HG03108 (cell line): ENCODE data around the gene ABCC4.

Experiments used
- ATAC-seq: cut with Tn5 transposase; IDR thresholded peaks from one replicate; pipeline ENCODE4 v1.9.1; 2021; ENCODE audit warnings: moderate library complexity; ENCODE audit not compliant: unreplicated experiment

The ABCC4 gene

GRCh38 chr13:95233026-95233635, 68.1 kb downstream of the ABCC4 start:
- ATAC-seq: no peak

GRCh38 chr13:95231393-95231792, 69.9 kb downstream of the ABCC4 start:
- ATAC-seq: no peak

- ATAC-seq: no peak
These were observed 71.4 kb downstream of the ABCC4 start for GRCh38 chr13:95229855-95230254.

GRCh38 chr13:95228130-95228529, 73.1 kb downstream of the ABCC4 start:
- ATAC-seq: no peak

- ATAC-seq: peak; percentile 89
These were observed 74.1 kb downstream of the ABCC4 start for GRCh38 chr13:95226932-95227695.

- ATAC-seq: no peak
These were observed 74.8 kb downstream of the ABCC4 start for GRCh38 chr13:95226476-95226875.

- ATAC-seq: no peak
These were observed 75.2 kb downstream of the ABCC4 start for GRCh38 chr13:95226050-95226449.

- ATAC-seq: no peak
These were observed 77.2 kb downstream of the ABCC4 start for GRCh38 chr13:95224064-95224463.

GRCh38 chr13:95222733-95223018, 78.6 kb downstream of the ABCC4 start:
- ATAC-seq: no peak

GRCh38 chr13:95221971-95222732, 79.1 kb downstream of the ABCC4 start:
- ATAC-seq: peak; percentile 42

- ATAC-seq: no peak
These were observed 80.6 kb downstream of the ABCC4 start for GRCh38 chr13:95220611-95221010.

GRCh38 chr13:95217920-95218830, 83.1 kb downstream of the ABCC4 start:
- no peak for ATAC-seq

- no peak for ATAC-seq
These were observed 85.1 kb downstream of the ABCC4 start for GRCh38 chr13:95216182-95216581.

GRCh38 chr13:95212983-95213850, 88.0 kb downstream of the ABCC4 start:
- ATAC-seq: no peak

- no peak for ATAC-seq
These were observed 92.1 kb downstream of the ABCC4 start for GRCh38 chr13:95209109-95209508.

- ATAC-seq: peak; percentile 71
These were observed 93.4 kb downstream of the ABCC4 start for GRCh38 chr13:95207769-95208366.

- ATAC-seq: no peak
These were observed 95.1 kb downstream of the ABCC4 start for GRCh38 chr13:95206116-95206515.

- ATAC-seq: no peak
These were observed 97.0 kb downstream of the ABCC4 start for GRCh38 chr13:95204231-95204765.
